HepG2 (cell line): ENCODE data around the gene NBEA. TPM values are rescaled to one million over a fixed set of nuclear protein-coding genes. Genes with fewer than 3 reads are reported as not detected.

Source experiments
- FOSL1 ChIP-seq: sonication (generic); formaldehyde crosslinking; IDR thresholded peaks from 2 replicates; pipeline ENCODE4 v1.9.0; 2021; ENCODE audit warnings: missing genetic modification reagents, borderline replicate concordance
- HNF4A ChIP-seq: sonication (generic); formaldehyde crosslinking; IDR thresholded peaks from 2 replicates; pipeline ENCODE4 v1.4.0; 2020; ENCODE audit warnings: missing genetic modification reagents
- KAT7 ChIP-seq: IDR thresholded peaks from 2 replicates; pipeline ENCODE4 v1.6.1; 2018; ENCODE audit warnings: borderline replicate concordance, missing compliant biosample characterization
- KLF12 ChIP-seq: sonication (generic); formaldehyde crosslinking; IDR thresholded peaks from 2 replicates; pipeline ENCODE4 v1.4.0; 2020; ENCODE audit warnings: missing genetic modification reagents, borderline replicate concordance
- NR2F1 ChIP-seq, 2 experiments: fragments of 450-650 bp in 1 of 2; formaldehyde crosslinking in 1 of 2; IDR thresholded peaks; 2 replicates each; pipeline versions ENCODE4 v1.5.0 to v1.6.1; 2016 to 2020; ENCODE audit warnings: mild to moderate bottlenecking in 1 of 2, missing compliant biosample characterization in 1 of 2, missing genetic modification reagents in 1 of 2, moderate library complexity in 1 of 2
- ONECUT2 ChIP-seq: sonication (generic); formaldehyde crosslinking; IDR thresholded peaks from 2 replicates; pipeline ENCODE4 v1.4.0; 2020; ENCODE audit warnings: missing genetic modification reagents
- PCBP2 ChIP-seq: fragments of 200-400 bp; formaldehyde crosslinking; optimal IDR thresholded peaks from 2 replicates; pipeline ENCODE3; 2018; ENCODE audit warnings: low read length, low read depth; ENCODE audit not compliant: poor library complexity, severe bottlenecking
- SETDB1 ChIP-seq: sonication (generic); formaldehyde crosslinking; IDR thresholded peaks from 2 replicates; pipeline ENCODE4 v1.5.1; 2020; ENCODE audit warnings: missing genetic modification reagents, mild to moderate bottlenecking, borderline replicate concordance
- TAF15 ChIP-seq: fragments of 200-400 bp; formaldehyde crosslinking; IDR thresholded peaks from one replicate; pipeline ENCODE4 v1.6.1; 2018; ENCODE audit warnings: mild to moderate bottlenecking, low read depth, low read length; ENCODE audit not compliant: poor library complexity, severe bottlenecking
- ZMYM3 ChIP-seq: sonication (generic); formaldehyde crosslinking; IDR thresholded peaks from 2 replicates; pipeline ENCODE4 v1.5.1; 2020; ENCODE audit warnings: mild to moderate bottlenecking, missing genetic modification reagents
- ZNF124 ChIP-seq: sonication (generic); formaldehyde crosslinking; IDR thresholded peaks from 2 replicates; pipeline ENCODE4 v1.4.0; 2020; ENCODE audit warnings: missing genetic modification reagents
- ZNF451 ChIP-seq: sonication (generic); formaldehyde crosslinking; IDR thresholded peaks from 2 replicates; pipeline ENCODE4 v1.5.0; 2020; ENCODE audit warnings: mild to moderate bottlenecking, missing genetic modification reagents
- ZNF782 ChIP-seq: sonication (generic); formaldehyde crosslinking; IDR thresholded peaks from 2 replicates; pipeline ENCODE4 v1.4.0; 2020; ENCODE audit warnings: missing genetic modification reagents, mild to moderate bottlenecking, borderline replicate concordance
- polyA plus RNA-seq, 8 experiments: library from polyadenylated mRNA; depleted of rRNA in 3 of 8; stranded (reverse) in 7 of 8; unstranded in 1 of 8; fragments of >200 nt; fragmentation: Illumina TruSeq in 4 of 8; extraction: Trizol in 4 of 8; gene quantifications; 2 replicates each; pipeline versions ENCODE4 v1.2.1 to v1.2.3, GENCODE V29; 2011 to 2016; ENCODE audit warnings: low read depth in 4 of 8, missing spikeins in 1 of 8, mixed read lengths in 1 of 8; ENCODE audit not compliant: insufficient read depth in 1 of 8
- total RNA-seq, 5 experiments: library from RNA; depleted of rRNA; stranded (reverse); fragments of >200 nt; fragmentation: Illumina TruSeq; extraction: Trizol; gene quantifications; 2 replicates each; pipeline ENCODE4 v1.2.3, GENCODE V29; 2016; ENCODE audit warnings: low read depth in 1 of 5
- TF ChIP-seq, protein P1 (sequence below): IDR thresholded peaks from 2 replicates; pipeline ENCODE4 v1.4.0; 2020; ENCODE audit warnings: mild to moderate bottlenecking, missing genetic modification reagents
- TF ChIP-seq, protein P2 (sequence below): IDR thresholded peaks from 2 replicates; pipeline ENCODE4 v1.6.1; 2012; ENCODE audit warnings: inconsistent platforms
- TF ChIP-seq, protein P3 (sequence below): sonication (generic); formaldehyde crosslinking; conservative IDR thresholded peaks from 2 replicates; pipeline ENCODE4 v1.4.0; 2020; ENCODE audit warnings: missing genetic modification reagents
- TF ChIP-seq, protein P4 (sequence below): sonication (generic); formaldehyde crosslinking; IDR thresholded peaks from 2 replicates; pipeline ENCODE4 v1.8.0; 2022; ENCODE audit warnings: mild to moderate bottlenecking, missing genetic modification reagents
- TF ChIP-seq, protein P5 (sequence below): sonication (generic); formaldehyde crosslinking; IDR thresholded peaks from 2 replicates; pipeline ENCODE4 v1.8.0; 2023; ENCODE audit warnings: mild to moderate bottlenecking, missing genetic modification reagents
- TF ChIP-seq, protein P6 (sequence below), 2 experiments: fragments of 450-650 bp in 1 of 2; sonication (generic) in 1 of 2; formaldehyde crosslinking; IDR thresholded peaks; 2 replicates each; pipeline versions ENCODE4 v1.5.0 to v1.8.0; 2020 to 2022; ENCODE audit warnings: mild to moderate bottlenecking in 1 of 2, missing genetic modification reagents in 1 of 2

Gene NBEA
- total and polyA plus RNA-seq, 2 of the 13 experiments (the other 11 are each of a cell fraction or from before 2014, with no cell fraction given), result 2.7 to 2.8 TPM

DNA sequence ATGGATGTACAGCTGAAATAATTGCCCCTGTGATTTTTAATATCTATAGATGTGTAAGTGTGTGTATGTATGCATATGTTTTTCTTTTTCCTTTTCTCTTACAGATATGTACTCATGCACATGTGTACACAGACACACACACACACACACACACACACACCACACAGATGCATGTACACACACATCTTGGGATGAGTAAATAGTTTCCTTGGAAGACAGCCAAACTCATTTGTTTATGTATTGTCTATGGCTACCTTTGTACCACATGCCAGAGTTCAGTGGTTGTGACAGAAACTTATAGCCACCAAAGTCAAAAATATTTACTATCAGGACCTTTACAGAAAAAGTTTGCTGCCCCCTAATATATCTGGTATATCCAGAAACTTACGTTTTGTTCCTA is 341.8 kb downstream of the NBEA start (continued):
- TF ChIP-seq, protein P1, sequence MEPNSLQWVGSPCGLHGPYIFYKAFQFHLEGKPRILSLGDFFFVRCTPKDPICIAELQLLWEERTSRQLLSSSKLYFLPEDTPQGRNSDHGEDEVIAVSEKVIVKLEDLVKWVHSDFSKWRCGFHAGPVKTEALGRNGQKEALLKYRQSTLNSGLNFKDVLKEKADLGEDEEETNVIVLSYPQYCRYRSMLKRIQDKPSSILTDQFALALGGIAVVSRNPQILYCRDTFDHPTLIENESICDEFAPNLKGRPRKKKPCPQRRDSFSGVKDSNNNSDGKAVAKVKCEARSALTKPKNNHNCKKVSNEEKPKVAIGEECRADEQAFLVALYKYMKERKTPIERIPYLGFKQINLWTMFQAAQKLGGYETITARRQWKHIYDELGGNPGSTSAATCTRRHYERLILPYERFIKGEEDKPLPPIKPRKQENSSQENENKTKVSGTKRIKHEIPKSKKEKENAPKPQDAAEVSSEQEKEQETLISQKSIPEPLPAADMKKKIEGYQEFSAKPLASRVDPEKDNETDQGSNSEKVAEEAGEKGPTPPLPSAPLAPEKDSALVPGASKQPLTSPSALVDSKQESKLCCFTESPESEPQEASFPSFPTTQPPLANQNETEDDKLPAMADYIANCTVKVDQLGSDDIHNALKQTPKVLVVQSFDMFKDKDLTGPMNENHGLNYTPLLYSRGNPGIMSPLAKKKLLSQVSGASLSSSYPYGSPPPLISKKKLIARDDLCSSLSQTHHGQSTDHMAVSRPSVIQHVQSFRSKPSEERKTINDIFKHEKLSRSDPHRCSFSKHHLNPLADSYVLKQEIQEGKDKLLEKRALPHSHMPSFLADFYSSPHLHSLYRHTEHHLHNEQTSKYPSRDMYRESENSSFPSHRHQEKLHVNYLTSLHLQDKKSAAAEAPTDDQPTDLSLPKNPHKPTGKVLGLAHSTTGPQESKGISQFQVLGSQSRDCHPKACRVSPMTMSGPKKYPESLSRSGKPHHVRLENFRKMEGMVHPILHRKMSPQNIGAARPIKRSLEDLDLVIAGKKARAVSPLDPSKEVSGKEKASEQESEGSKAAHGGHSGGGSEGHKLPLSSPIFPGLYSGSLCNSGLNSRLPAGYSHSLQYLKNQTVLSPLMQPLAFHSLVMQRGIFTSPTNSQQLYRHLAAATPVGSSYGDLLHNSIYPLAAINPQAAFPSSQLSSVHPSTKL (CRISPR knock-in tag), result peak; percentile 90
- TF ChIP-seq, protein P2, sequence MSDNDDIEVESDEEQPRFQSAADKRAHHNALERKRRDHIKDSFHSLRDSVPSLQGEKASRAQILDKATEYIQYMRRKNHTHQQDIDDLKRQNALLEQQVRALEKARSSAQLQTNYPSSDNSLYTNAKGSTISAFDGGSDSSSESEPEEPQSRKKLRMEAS, result peak; percentile 49; the same call in 1 of the 2 replicates
- TF ChIP-seq, protein P3, sequence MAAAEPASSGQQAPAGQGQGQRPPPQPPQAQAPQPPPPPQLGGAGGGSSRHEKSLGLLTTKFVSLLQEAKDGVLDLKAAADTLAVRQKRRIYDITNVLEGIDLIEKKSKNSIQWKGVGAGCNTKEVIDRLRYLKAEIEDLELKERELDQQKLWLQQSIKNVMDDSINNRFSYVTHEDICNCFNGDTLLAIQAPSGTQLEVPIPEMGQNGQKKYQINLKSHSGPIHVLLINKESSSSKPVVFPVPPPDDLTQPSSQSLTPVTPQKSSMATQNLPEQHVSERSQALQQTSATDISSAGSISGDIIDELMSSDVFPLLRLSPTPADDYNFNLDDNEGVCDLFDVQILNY (CRISPR knock-in tag), result no peak
- TF ChIP-seq FOSL1 (no peak), KLF12 (no peak), NR2F1 (CRISPR knock-in tag; IDR thresholded peaks at IDR 0.05) (peak in 1 of 2 experiments; percentile 60; a peak in 1 of 4 replicates), ZNF782 (CRISPR knock-in tag) (no peak), ZNF451 (CRISPR knock-in tag) (no peak), KAT7 (CRISPR knock-in tag) (no peak), SETDB1 (no peak), ZNF124 (CRISPR knock-in tag) (no peak), ZMYM3 (CRISPR knock-in tag) (peak; percentile 34; the same call in 1 of the 2 replicates), PCBP2 (no peak), ONECUT2 (CRISPR knock-in tag) (no peak), TAF15 (no peak), HNF4A (CRISPR knock-in tag) (peak; percentile 82)
- TF ChIP-seq, protein P4, sequence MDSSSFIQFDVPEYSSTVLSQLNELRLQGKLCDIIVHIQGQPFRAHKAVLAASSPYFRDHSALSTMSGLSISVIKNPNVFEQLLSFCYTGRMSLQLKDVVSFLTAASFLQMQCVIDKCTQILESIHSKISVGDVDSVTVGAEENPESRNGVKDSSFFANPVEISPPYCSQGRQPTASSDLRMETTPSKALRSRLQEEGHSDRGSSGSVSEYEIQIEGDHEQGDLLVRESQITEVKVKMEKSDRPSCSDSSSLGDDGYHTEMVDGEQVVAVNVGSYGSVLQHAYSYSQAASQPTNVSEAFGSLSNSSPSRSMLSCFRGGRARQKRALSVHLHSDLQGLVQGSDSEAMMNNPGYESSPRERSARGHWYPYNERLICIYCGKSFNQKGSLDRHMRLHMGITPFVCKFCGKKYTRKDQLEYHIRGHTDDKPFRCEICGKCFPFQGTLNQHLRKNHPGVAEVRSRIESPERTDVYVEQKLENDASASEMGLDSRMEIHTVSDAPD (CRISPR knock-in tag), result no peak
- TF ChIP-seq, protein P5, sequence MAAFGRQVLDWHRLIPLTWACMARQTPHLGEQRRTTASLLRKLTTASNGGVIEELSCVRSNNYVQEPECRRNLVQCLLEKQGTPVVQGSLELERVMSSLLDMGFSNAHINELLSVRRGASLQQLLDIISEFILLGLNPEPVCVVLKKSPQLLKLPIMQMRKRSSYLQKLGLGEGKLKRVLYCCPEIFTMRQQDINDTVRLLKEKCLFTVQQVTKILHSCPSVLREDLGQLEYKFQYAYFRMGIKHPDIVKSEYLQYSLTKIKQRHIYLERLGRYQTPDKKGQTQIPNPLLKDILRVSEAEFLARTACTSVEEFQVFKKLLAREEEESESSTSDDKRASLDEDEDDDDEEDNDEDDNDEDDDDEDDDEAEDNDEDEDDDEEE (CRISPR knock-in tag), result no peak
- TF ChIP-seq, protein P6, sequence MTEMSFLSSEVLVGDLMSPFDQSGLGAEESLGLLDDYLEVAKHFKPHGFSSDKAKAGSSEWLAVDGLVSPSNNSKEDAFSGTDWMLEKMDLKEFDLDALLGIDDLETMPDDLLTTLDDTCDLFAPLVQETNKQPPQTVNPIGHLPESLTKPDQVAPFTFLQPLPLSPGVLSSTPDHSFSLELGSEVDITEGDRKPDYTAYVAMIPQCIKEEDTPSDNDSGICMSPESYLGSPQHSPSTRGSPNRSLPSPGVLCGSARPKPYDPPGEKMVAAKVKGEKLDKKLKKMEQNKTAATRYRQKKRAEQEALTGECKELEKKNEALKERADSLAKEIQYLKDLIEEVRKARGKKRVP (CRISPR knock-in tag; IDR thresholded peaks at IDR 0.05), result peak in 1 of 2 experiments; percentile 25; a peak in 1 of 4 replicates
